Muscle of leg (tissue), 11 donors: ENCODE data around the gene FNDC3B. TPM values are rescaled to one million over a fixed set of nuclear protein-coding genes. Genes with fewer than 3 reads are reported as not detected.

Source experiments
- DNase-seq: peaks from one replicate; pipeline ENCODE4 v3.0.0; 2013
- H3K27ac ChIP-seq: one replicate; pipeline ENCODE4 v1.5.1; 2013; ENCODE audit warnings: mild to moderate bottlenecking, low read length, control low read depth
- H3K27me3 ChIP-seq: one replicate; pipeline ENCODE4 v1.6.1; 2013; ENCODE audit warnings: low read length; ENCODE audit not compliant: control insufficient read depth, insufficient read depth
- H3K36me3 ChIP-seq: one replicate; pipeline ENCODE4 v1.6.1; 2013; ENCODE audit warnings: low read length; ENCODE audit not compliant: control insufficient read depth, insufficient read depth
- H3K4me1 ChIP-seq: one replicate; pipeline ENCODE4 v1.6.1; 2013; ENCODE audit warnings: low read length; ENCODE audit not compliant: control insufficient read depth, insufficient read depth
- H3K4me3 ChIP-seq: one replicate; pipeline ENCODE4 v1.5.1; 2013; ENCODE audit warnings: low read length, control low read depth
- H3K9me3 ChIP-seq: replicated peaks from 2 replicates; pipeline ENCODE4 v1.6.1; 2013; ENCODE audit warnings: low read depth, low read length; ENCODE audit not compliant: control insufficient read depth
- WGBS: methylation state at CpG from one replicate; pipeline ENCODE4 v1.1.5; 2013; ENCODE audit warnings: missing lambda C conversion rate; ENCODE audit not compliant: insufficient coverage; 5-methylcytosine and 5-hydroxymethylcytosine counted together
- polyA plus RNA-seq, 8 donors: library from polyadenylated mRNA; unstranded; fragments of 120-200 nt; gene quantifications; one replicate each; pipeline versions ENCODE4 v1.2.1 to v1.2.3, GENCODE V29; 2013; ENCODE audit warnings: inconsistent platforms in 1 of 8, low replicate concordance in 1 of 8; ENCODE audit not compliant: insufficient read length in 8 of 8, insufficient read depth in 1 of 8
- total RNA-seq: library from RNA; stranded (reverse); fragments of 120-200 nt; gene quantifications from one replicate; pipeline ENCODE4 v1.2.4, GENCODE V29; 2013

FNDC3B gene
- total and polyA plus RNA-seq, 9 donors, result 35.1 to 98.8 (median 58.3) TPM

- 87% methylated on average over 4 of the region's 7 CpGs for WGBS
- peaks cover 15% of the 10 kb centered on the region for H3K4me1 ChIP-seq
- H3K4me3 ChIP-seq, result no peak overlapping the region
- no peak for DNase-seq
- H3K27ac ChIP-seq, result no peak overlapping the region
- H3K36me3 ChIP-seq, result peaks cover 37% of the 10 kb centered on the region
- no peaks in the 10 kb centered on the region for H3K9me3 ChIP-seq
- no peaks in the 10 kb centered on the region for H3K27me3 ChIP-seq
Measured at GRCh38 chr3:172309741-172310427, 270.5 kb downstream of the FNDC3B start.

GRCh38 chr3:172310428-172310760, 271.0 kb downstream of the FNDC3B start:
- DNase-seq, result no peak
- 83% methylated on average over 1 of the region's 3 CpGs for WGBS
- no peaks in the 10 kb centered on the region for H3K27me3 ChIP-seq
- no peaks in the 10 kb centered on the region for H3K9me3 ChIP-seq
- H3K27ac ChIP-seq, result no peak overlapping the region
- H3K4me3 ChIP-seq, result no peak overlapping the region
- H3K36me3 ChIP-seq, result peaks cover 40% of the 10 kb centered on the region
- peaks cover 19% of the 10 kb centered on the region for H3K4me1 ChIP-seq

DNA sequence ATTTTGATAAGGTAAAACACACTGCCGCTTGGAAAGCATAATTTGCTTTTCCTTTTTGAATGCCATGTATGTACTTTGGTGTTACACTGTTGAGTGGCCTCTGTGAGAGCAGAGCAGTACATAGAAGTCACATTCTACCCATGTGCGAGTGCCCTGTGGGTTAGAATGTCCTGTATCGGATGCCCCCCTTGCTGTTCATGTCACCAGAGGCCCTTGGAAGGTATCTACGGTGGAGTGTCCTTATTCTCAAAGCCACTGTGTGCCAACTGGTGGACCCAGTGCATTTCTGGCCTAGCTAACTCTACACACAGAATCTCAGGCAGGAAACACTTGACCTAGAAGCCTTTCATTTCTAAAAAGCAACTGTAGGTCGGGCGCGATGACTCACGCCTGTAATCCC, 271.8 kb downstream of the FNDC3B start:
- Histone ChIP-seq H3K36me3 (peaks cover 42% of the 10 kb centered on the region), H3K9me3 (no peaks in the 10 kb centered on the region), H3K27me3 (no peaks in the 10 kb centered on the region), H3K4me3 (no peak overlapping the region), H3K27ac (peak overlapping the region; percentile 21), H3K4me1 (peaks cover 21% of the 10 kb centered on the region)
- DNase-seq, result no peak
- 86% methylated on average over 2 of the region's 8 CpGs for WGBS

- no peaks in the 10 kb centered on the region for H3K9me3 ChIP-seq
- H3K4me3 ChIP-seq, result no peak overlapping the region
- DNase-seq, result peak; percentile 91
- 20% methylated on average over 2 of the region's 6 CpGs for WGBS
- H3K27ac ChIP-seq, result no peak overlapping the region
- H3K36me3 ChIP-seq, result peaks cover 43% of the 10 kb centered on the region
- H3K4me1 ChIP-seq, result peaks cover 21% of the 10 kb centered on the region
- no peaks in the 10 kb centered on the region for H3K27me3 ChIP-seq
Measured at GRCh38 chr3:172312001-172312400, 272.6 kb downstream of the FNDC3B start.

- no peak for DNase-seq
- 95% methylated on average over 3 of the region's 5 CpGs for WGBS
- H3K27ac ChIP-seq, result peak overlapping the region; percentile 17
- peaks cover 40% of the 10 kb centered on the region for H3K36me3 ChIP-seq
- peaks cover 25% of the 10 kb centered on the region for H3K4me1 ChIP-seq
- H3K4me3 ChIP-seq, result no peak overlapping the region
- H3K27me3 ChIP-seq, result no peaks in the 10 kb centered on the region
- H3K9me3 ChIP-seq, result no peaks in the 10 kb centered on the region
Measured at GRCh38 chr3:172312711-172313110, 273.3 kb downstream of the FNDC3B start.

- Histone ChIP-seq H3K36me3 (peaks cover 44% of the 10 kb centered on the region), H3K27me3 (no peaks in the 10 kb centered on the region), H3K4me3 (no peak overlapping the region), H3K9me3 (no peaks in the 10 kb centered on the region), H3K4me1 (peaks cover 35% of the 10 kb centered on the region), H3K27ac (peak overlapping the region; percentile 60)
- WGBS, result 40% methylated on average over 1 of the region's 3 CpGs
- peak; percentile 43 for DNase-seq
Measured at GRCh38 chr3:172313671-172314070, 274.3 kb downstream of the FNDC3B start.

DNA sequence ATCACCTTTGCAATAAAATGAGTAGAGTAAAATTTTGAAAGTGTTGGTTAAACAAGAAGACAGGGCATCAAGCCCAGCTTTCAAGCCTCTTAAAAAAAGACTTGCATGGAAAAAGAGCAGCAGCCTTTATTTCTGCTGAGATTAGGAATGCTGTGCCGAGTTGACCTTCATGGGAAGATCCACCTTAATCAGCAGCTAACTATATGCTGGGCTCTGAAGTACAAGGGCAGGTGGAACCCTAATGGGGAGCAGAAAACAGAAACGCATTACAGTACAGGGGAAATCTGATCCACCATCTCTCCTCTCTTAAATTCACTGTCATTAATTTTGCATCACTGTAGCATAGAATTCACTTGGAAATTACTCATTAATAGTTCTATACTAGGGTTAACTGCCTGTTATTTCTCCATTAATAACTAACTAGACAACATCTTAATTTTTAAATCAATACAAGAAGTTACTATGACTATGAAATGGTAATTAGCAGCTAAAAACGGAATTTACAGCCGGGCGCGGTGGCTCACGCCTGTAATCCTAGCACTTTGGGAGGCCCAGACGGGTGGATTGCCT, 275.3 kb downstream of the FNDC3B start:
- WGBS, result 94% methylated on average over 7 of the region's 8 CpGs
- no peak overlapping the region for H3K4me3 ChIP-seq
- DNase-seq, result peak; percentile 57
- peaks cover 48% of the 10 kb centered on the region for H3K36me3 ChIP-seq
- H3K27me3 ChIP-seq, result no peaks in the 10 kb centered on the region
- H3K27ac ChIP-seq, result peak overlapping the region; percentile 60
- H3K4me1 ChIP-seq, result peaks cover 41% of the 10 kb centered on the region
- H3K9me3 ChIP-seq, result no peaks in the 10 kb centered on the region

- no peak for DNase-seq
- 90% methylated on average over 5 of the region's 11 CpGs for WGBS
- no peaks in the 10 kb centered on the region for H3K9me3 ChIP-seq
- peak overlapping the region; percentile 18 for H3K27ac ChIP-seq
- peaks cover 44% of the 10 kb centered on the region for H3K4me1 ChIP-seq
- H3K27me3 ChIP-seq, result no peaks in the 10 kb centered on the region
- no peak overlapping the region for H3K4me3 ChIP-seq
- peaks cover 47% of the 10 kb centered on the region for H3K36me3 ChIP-seq
Measured at GRCh38 chr3:172315401-172316091, 276.2 kb downstream of the FNDC3B start.

DNA sequence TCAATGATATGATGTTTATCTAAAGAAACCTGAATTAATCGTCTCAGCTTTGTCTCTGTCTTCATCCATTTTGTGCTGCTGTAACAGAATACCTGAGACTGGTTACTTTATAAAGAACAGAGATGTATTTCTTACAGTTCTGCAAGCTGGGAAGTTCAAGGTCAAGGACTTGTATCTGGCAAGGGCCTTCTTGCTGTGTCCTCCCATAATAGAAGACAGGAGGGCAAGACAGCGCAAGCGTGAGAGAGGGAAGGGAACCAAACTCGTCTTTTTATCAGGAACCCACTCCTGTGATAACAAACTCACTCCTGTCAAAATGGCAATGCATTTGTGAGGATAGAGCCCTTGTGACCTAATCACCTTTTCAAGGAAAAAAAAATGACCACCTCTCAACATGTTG, 277.4 kb downstream of the FNDC3B start:
- no peak overlapping the region for H3K4me3 ChIP-seq
- no CpG with 5 or more reads among the region's 4 CpGs for WGBS
- peaks cover 43% of the 10 kb centered on the region for H3K36me3 ChIP-seq
- no peaks in the 10 kb centered on the region for H3K9me3 ChIP-seq
- DNase-seq, result no peak
- H3K4me1 ChIP-seq, result peaks cover 42% of the 10 kb centered on the region
- peak overlapping the region; percentile 47 for H3K27ac ChIP-seq
- no peaks in the 10 kb centered on the region for H3K27me3 ChIP-seq

GRCh38 chr3:172317481-172317880, 278.1 kb downstream of the FNDC3B start:
- DNase-seq, result no peak
- peaks cover 46% of the 10 kb centered on the region for H3K36me3 ChIP-seq
- no peaks in the 10 kb centered on the region for H3K9me3 ChIP-seq
- no peaks in the 10 kb centered on the region for H3K27me3 ChIP-seq
- no peak overlapping the region for H3K4me3 ChIP-seq
- H3K27ac ChIP-seq, result peak overlapping the region; percentile 89
- H3K4me1 ChIP-seq, result peaks cover 41% of the 10 kb centered on the region
- WGBS, result 86% methylated on average over 5 of the region's 8 CpGs
